Measurements from ENCODE around the gene ENHO. TPM values are rescaled to one million over a fixed set of nuclear protein-coding genes. Genes with fewer than 3 reads are reported as not detected.

ENHO gene
- total RNA-seq, 6 donors from 2014 or later: 0.40 to 1.4 (median 0.71) TPM; not detected in 3

- ATAC-seq (ENCODE audit: low FRiP score in 2 of 2) (no peak), DNase-seq (no peak)
- H3K4me3 ChIP-seq: no peak overlapping the region
- no peaks in the 10 kb centered on the region for H3K36me3 ChIP-seq
- no peak overlapping the region for H3K27ac ChIP-seq
- H3K4me1 ChIP-seq: peaks cover 5 to 16% (median 7%) of the 10 kb centered on the region in 4 donors
- TF ChIP-seq POLR2A (IDR thresholded peaks at IDR 0.05) (no peak), POLR2AphosphoS5 (IDR thresholded peaks at IDR 0.05) (no peak), EP300 (IDR thresholded peaks at IDR 0.05) (no peak), CTCF (IDR thresholded peaks at IDR 0.05) (no peak)
- H3K9me3 ChIP-seq: no peaks in the 10 kb centered on the region
- H3K27me3 ChIP-seq: no peaks in the 10 kb centered on the region
- 91 to 100% methylated on average over 1 to 6 of the region's 6 CpGs for WGBS, 2 donors
These were observed 2.7 kb downstream of the ENHO start for GRCh38 chr9:34520096-34520495.

- Histone ChIP-seq H3K27ac (no peak overlapping the region), H3K27me3 (no peaks in the 10 kb centered on the region), H3K36me3 (no peaks in the 10 kb centered on the region), H3K4me1 (peaks cover 5 to 16% (median 7%) of the 10 kb centered on the region in 4 donors), H3K9me3 (no peaks in the 10 kb centered on the region), H3K4me3 (no peak overlapping the region)
- ATAC-seq (ENCODE audit: low FRiP score in 2 of 2): no peak
- TF ChIP-seq EP300 (IDR thresholded peaks at IDR 0.05) (no peak), POLR2AphosphoS5 (IDR thresholded peaks at IDR 0.05) (no peak), CTCF (IDR thresholded peaks at IDR 0.05) (no peak), POLR2A (IDR thresholded peaks at IDR 0.05) (no peak)
- no peak for DNase-seq
- 84 to 86% methylated on average over 2 of the region's 2 CpGs for WGBS, 2 donors
These were observed 3.3 kb downstream of the ENHO start for GRCh38 chr9:34519321-34520020.

GRCh38 chr9:34518896-34519295 lies 3.9 kb downstream of the ENHO start:
- DNase-seq (peak in 1 of 2 donors; percentile 2), ATAC-seq (ENCODE audit: low FRiP score in 2 of 2) (no peak)
- TF ChIP-seq EP300 (IDR thresholded peaks at IDR 0.05): no peak
- no peak for TF ChIP-seq CTCF (IDR thresholded peaks at IDR 0.05)
- TF ChIP-seq POLR2A (IDR thresholded peaks at IDR 0.05): no peak
- TF ChIP-seq POLR2AphosphoS5 (IDR thresholded peaks at IDR 0.05): no peak
- WGBS, 2 donors: 78 to 83% methylated on average over 1 to 2 of the region's 2 CpGs
- no peak overlapping the region for H3K27ac ChIP-seq
- no peaks in the 10 kb centered on the region for H3K27me3 ChIP-seq
- no peaks in the 10 kb centered on the region for H3K36me3 ChIP-seq
- no peaks in the 10 kb centered on the region for H3K9me3 ChIP-seq
- H3K4me3 ChIP-seq: no peak overlapping the region
- H3K4me1 ChIP-seq: peaks cover 5 to 18% (median 7%) of the 10 kb centered on the region in 4 donors

- WGBS, 2 donors: 77 to 90% methylated on average over 5 to 6 of the region's 6 CpGs
- ATAC-seq (ENCODE audit: low FRiP score in 2 of 2) (no peak), DNase-seq (no peak)
- Histone ChIP-seq H3K27ac (no peak overlapping the region), H3K4me3 (no peak overlapping the region), H3K9me3 (no peaks in the 10 kb centered on the region), H3K36me3 (no peaks in the 10 kb centered on the region), H3K4me1 (peaks cover 5 to 17% (median 5%) of the 10 kb centered on the region in 4 donors), H3K27me3 (no peaks in the 10 kb centered on the region)
- TF ChIP-seq POLR2AphosphoS5 (IDR thresholded peaks at IDR 0.05) (no peak), EP300 (IDR thresholded peaks at IDR 0.05) (no peak), CTCF (IDR thresholded peaks at IDR 0.05) (no peak), POLR2A (IDR thresholded peaks at IDR 0.05) (no peak)
These were observed 4.6 kb downstream of the ENHO start for GRCh38 chr9:34518110-34518616.

- H3K27ac ChIP-seq: no peak overlapping the region
- WGBS, 2 donors: 91 to 93% methylated on average over 7 of the region's 7 CpGs
These were observed 5.6 kb downstream of the ENHO start for GRCh38 chr9:34517185-34517584.

More at GRCh38 chr9:34517185-34517584, 5.6 kb downstream of the ENHO start:
- Histone ChIP-seq H3K9me3 (no peaks in the 10 kb centered on the region), H3K27me3 (no peaks in the 10 kb centered on the region), H3K36me3 (no peaks in the 10 kb centered on the region), H3K4me3 (no peak overlapping the region), H3K4me1 (peaks cover 0 to 16% (median 2%) of the 10 kb centered on the region in 4 donors)
- no peak for DNase-seq
- no peak for ATAC-seq (ENCODE audit: low FRiP score in 2 of 2)
- TF ChIP-seq EP300 (IDR thresholded peaks at IDR 0.05) (no peak), CTCF (IDR thresholded peaks at IDR 0.05) (no peak), POLR2A (IDR thresholded peaks at IDR 0.05) (no peak), POLR2AphosphoS5 (IDR thresholded peaks at IDR 0.05) (no peak)

Measured in upper lobe of left lung (tissue), 6 donors.